Measurements from ENCODE around the gene GDPGP1. TPM values are rescaled to one million over a fixed set of nuclear protein-coding genes. Genes with fewer than 3 reads are reported as not detected.

Gene GDPGP1
- polyA plus RNA-seq, 1 experiment = 4.8 TPM

- POLR2A ChIA-PET = no interaction called here
Observed at GRCh38 chr15:90189781-90190467, 44.1 kb upstream of the GDPGP1 start.

GRCh38 chr15:90190606-90191343 lies 43.2 kb upstream of the GDPGP1 start:
- Histone ChIP-seq H3K36me3 (ENCODE audit: control insufficient read depth, insufficient read depth, low read length) (no peaks in the 10 kb centered on the region), H3K27me3 (ENCODE audit: control insufficient read depth, insufficient read depth, low read length) (no peaks in the 10 kb centered on the region), H3K4me3 (ENCODE audit: low read depth, low read length) (no peak overlapping the region)
- DNase-seq (ENCODE audit: low read depth) = no peak
- ChIA-PET CTCF (interaction anchor here (0.6 to 1.8 kb wide), 4 partner anchors 10 to 1057 kb away, joined by 3 to 6 read pairs (median 4); partner anchors contain the start of gene SEMA4B), POLR2A (no interaction called here)
- TF ChIP-seq CTCF (IDR thresholded peaks at IDR 0.05; ENCODE audit: insufficient read depth, low read depth, low read length) = no peak

More at GRCh38 chr15:90189781-90190467, 44.1 kb upstream of the GDPGP1 start:
- CTCF ChIA-PET = interaction anchor here (0.6 to 1.8 kb wide), 3 partner anchors 11 to 126 kb away, joined by 3 to 6 read pairs (median 4); partner anchors contain the start of gene SEMA4B
- DNase-seq (ENCODE audit: low read depth) = no peak
- no peak for TF ChIP-seq CTCF (IDR thresholded peaks at IDR 0.05; ENCODE audit: insufficient read depth, low read depth, low read length)
- Histone ChIP-seq H3K27me3 (ENCODE audit: control insufficient read depth, insufficient read depth, low read length) (no peaks in the 10 kb centered on the region), H3K36me3 (ENCODE audit: control insufficient read depth, insufficient read depth, low read length) (no peaks in the 10 kb centered on the region), H3K4me3 (ENCODE audit: low read depth, low read length) (no peak overlapping the region)

DNA sequence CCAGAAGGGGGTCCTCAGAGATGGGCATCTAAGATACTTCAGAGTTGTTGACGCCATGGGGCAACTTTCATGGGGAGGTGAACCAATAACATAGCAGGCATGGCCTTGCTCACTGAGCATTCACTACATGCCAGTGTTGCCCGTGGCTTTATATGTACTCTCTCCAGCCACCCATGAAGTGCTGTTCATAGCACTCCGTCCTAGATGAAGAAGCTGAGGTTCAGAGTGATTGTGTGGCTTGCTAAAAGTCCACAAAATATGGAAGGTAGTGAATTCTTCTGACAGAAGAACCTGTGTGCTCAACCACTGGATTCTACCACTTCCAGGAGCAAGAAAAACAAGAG lies 42.7 kb upstream of the GDPGP1 start:
- ChIA-PET CTCF (interaction anchor here (0.6 to 1.2 kb wide), 2 partner anchors 30 to 1058 kb away, joined by 3 to 4 read pairs; no protein-coding TSS in a partner anchor), POLR2A (no interaction called here)
- no peak overlapping the region for H3K4me3 ChIP-seq (ENCODE audit: low read depth, low read length)
- no peaks in the 10 kb centered on the region for H3K27me3 ChIP-seq (ENCODE audit: control insufficient read depth, insufficient read depth, low read length)
- H3K36me3 ChIP-seq (ENCODE audit: control insufficient read depth, insufficient read depth, low read length) = no peaks in the 10 kb centered on the region
- no peak for TF ChIP-seq CTCF (IDR thresholded peaks at IDR 0.05; ENCODE audit: insufficient read depth, low read depth, low read length)
- DNase-seq (ENCODE audit: low read depth) = no peak

DNA sequence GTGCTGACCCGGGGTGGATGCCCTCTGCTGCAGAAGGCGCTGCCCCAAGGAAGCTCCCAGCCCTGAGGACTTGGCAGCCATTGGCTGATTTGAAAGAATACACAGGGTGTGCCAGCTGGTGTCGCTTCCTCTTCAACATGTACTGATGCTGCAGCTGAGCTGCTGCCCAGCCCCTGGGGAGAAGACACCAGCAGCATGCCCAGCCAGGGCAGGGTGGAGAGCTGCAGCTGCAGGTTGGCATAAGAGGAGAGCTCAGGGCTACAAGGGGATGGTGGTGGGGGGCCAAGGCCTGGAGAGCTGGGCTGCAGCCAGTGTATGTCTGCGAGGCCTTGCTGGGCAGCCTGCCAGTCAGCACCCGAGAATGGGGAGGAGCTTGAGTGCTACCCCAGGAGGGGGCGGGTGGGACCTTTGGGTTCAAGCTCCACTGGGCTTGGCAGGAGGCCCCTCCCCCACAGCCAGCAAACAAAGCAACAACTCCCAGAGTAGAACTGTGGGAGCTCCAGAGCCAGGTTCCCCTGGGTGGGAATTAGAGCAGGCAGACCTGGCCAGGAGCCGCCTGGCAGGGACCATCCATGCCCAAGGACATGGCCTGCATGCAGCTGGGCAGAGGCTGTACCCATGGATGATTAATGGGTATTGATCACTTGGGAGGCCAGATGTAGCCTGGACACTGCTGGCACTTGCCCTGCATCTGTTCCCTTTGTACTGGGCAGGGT lies 42.1 kb upstream of the GDPGP1 start:
- ChIA-PET POLR2A (no interaction called here), CTCF (interaction anchor here (1.0 to 1.2 kb wide), 2 partner anchors 29 to 57 kb away, joined by 3 to 4 read pairs; no protein-coding TSS in a partner anchor)
- Histone ChIP-seq H3K4me3 (ENCODE audit: low read depth, low read length) (no peak overlapping the region), H3K36me3 (ENCODE audit: control insufficient read depth, insufficient read depth, low read length) (no peaks in the 10 kb centered on the region), H3K27me3 (ENCODE audit: control insufficient read depth, insufficient read depth, low read length) (no peaks in the 10 kb centered on the region)
- DNase-seq (ENCODE audit: low read depth) = no peak
- TF ChIP-seq CTCF (IDR thresholded peaks at IDR 0.05; ENCODE audit: insufficient read depth, low read depth, low read length) = no peak
